HCT116 (cell line): ENCODE measurements around the gene ANKS1A. TPM values are rescaled to one million over a fixed set of nuclear protein-coding genes. Genes with fewer than 3 reads are reported as not detected.

Experiments
- ATAC-seq: fragments of 200-7000 bp; cut with Tn5 transposase; 2 replicates; pipeline ENCODE4 v1.9.1; 2020; ENCODE audit warnings: mild to moderate bottlenecking, moderate library complexity
- BruUV-seq: library from RNA; stranded (reverse); fragments of 400-500 nt; replicated peaks from 2 replicates; lab custom pipeline; 2021; lab: Mats Ljungman, UMichigan
- CTCF ChIA-PET: fragments of 300-600 bp; sonication (Branson Sonifier 250); formaldehyde crosslinking; loops from one replicate; lab custom pipeline; 2021; ENCODE audit warnings: antibody characterized with exemption; lab: Charles Lee
- POLR2A ChIA-PET: fragments of 300-600, 350-600 bp; sonication (Branson Sonifier 250); formaldehyde crosslinking; loops from one replicate; lab custom pipeline; 2021; ENCODE audit warnings: antibody characterized with exemption; lab: Charles Lee
- RAD21 ChIA-PET, 2 experiments: fragments of 300-600 bp; sonication (Branson Sonifier 250); formaldehyde crosslinking; loops; one replicate each; lab custom pipeline; 2023; ENCODE audit warnings: low total read pairs in 2 of 2; ENCODE audit not compliant: uncharacterized antibody in 2 of 2, unreplicated experiment in 2 of 2, low non-redundant PET in 1 of 2; lab: Charles Lee
- DNase-seq: peaks from one replicate; pipeline ENCODE4 v3.0.0-alpha.2; 2010; ENCODE audit warnings: low read depth, low spot score
- H2AFZ ChIP-seq: fragments of 200-600 bp; shearing (Covaris generic), sonication (generic); 2 replicates; pipeline ENCODE4 v1.6.1; 2017; ENCODE audit warnings: low read depth, mixed run types, mixed read lengths, antibody characterized with exemption, low read length; ENCODE audit not compliant: poor library complexity, severe bottlenecking
- H3K27ac ChIP-seq: 2 replicates; pipeline ENCODE4 v1.5.1; 2012; ENCODE audit warnings: low read depth, low read length
- H3K27me3 ChIP-seq: fragments of 200-600 bp; sonication (generic); 2 replicates; pipeline ENCODE4 v1.6.1; 2016; ENCODE audit warnings: mixed run types, low read length, mixed read lengths; ENCODE audit not compliant: insufficient read depth
- H3K36me3 ChIP-seq, 2 experiments: fragments of 200-500 bp in 1 of 2; fragments of 200-600 bp in 1 of 2; sonication (Bioruptor generic) in 1 of 2; sonication (generic) in 1 of 2; 2 replicates each; pipeline versions ENCODE4 v1.5.1 to v1.6.1; 2014 to 2016; ENCODE audit warnings: low read length in 2 of 2, inconsistent platforms in 1 of 2, mixed read lengths in 1 of 2, mixed run types in 1 of 2; ENCODE audit not compliant: insufficient read depth in 2 of 2, control insufficient read depth in 1 of 2
- H3K4me1 ChIP-seq, 2 experiments: fragments of 200-600 bp in 1 of 2; sonication (generic) in 1 of 2; 2 replicates each; pipeline versions ENCODE4 v1.5.1 to v1.6.1; 2012 to 2017; ENCODE audit warnings: low read length in 2 of 2, inconsistent platforms in 1 of 2, mild to moderate bottlenecking in 1 of 2, mixed read lengths in 1 of 2, mixed run types in 1 of 2, moderate library complexity in 1 of 2; ENCODE audit not compliant: insufficient read depth in 2 of 2, control insufficient read depth in 1 of 2
- H3K4me2 ChIP-seq: fragments of 200-600 bp; sonication (generic); 2 replicates; pipeline ENCODE4 v1.6.1; 2017; ENCODE audit warnings: mixed run types, low read length, mixed read lengths
- H3K4me3 ChIP-seq, 2 experiments: fragments of 200-600 bp in 1 of 2; sonication (generic) in 1 of 2; replicated peaks in 1 of 2; 2 replicates each; pipeline ENCODE4 v1.5.1; 2011 to 2016; ENCODE audit warnings: low read length in 2 of 2, control low read depth in 1 of 2, low read depth in 1 of 2, mild to moderate bottlenecking in 1 of 2, mixed read lengths in 1 of 2, mixed run types in 1 of 2
- H3K79me2 ChIP-seq: fragments of 200-600 bp; sonication (generic); 2 replicates; pipeline ENCODE4 v1.6.1; 2017; ENCODE audit warnings: mild to moderate bottlenecking, mixed run types, low read length, moderate library complexity, mixed read lengths; ENCODE audit not compliant: insufficient read depth
- H3K9ac ChIP-seq: fragments of 200-600 bp; sonication (generic); 2 replicates; pipeline ENCODE4 v1.6.1; 2016; ENCODE audit warnings: low read length, mixed read lengths
- H3K9me2 ChIP-seq: fragments of 200-600 bp; sonication (generic), shearing (Covaris generic); 2 replicates; pipeline ENCODE4 v1.6.1; 2017; ENCODE audit warnings: mixed run types, mild to moderate bottlenecking, moderate library complexity; ENCODE audit not compliant: insufficient read depth
- H3K9me3 ChIP-seq, 2 experiments: fragments of 200-500 bp in 1 of 2; fragments of 200-600 bp in 1 of 2; sonication (Bioruptor generic) in 1 of 2; sonication (generic) in 1 of 2; 2 replicates each; pipeline ENCODE4 v1.6.1; 2014 to 2017; ENCODE audit warnings: low read length in 2 of 2, mixed read lengths in 2 of 2, inconsistent platforms in 1 of 2, low read depth in 1 of 2, mild to moderate bottlenecking in 1 of 2, mixed run types in 1 of 2, moderate library complexity in 1 of 2; ENCODE audit not compliant: control insufficient read depth in 1 of 2, insufficient read depth in 1 of 2
- H4K20me1 ChIP-seq: fragments of 200-600 bp; sonication (generic), shearing (Covaris generic); 2 replicates; pipeline ENCODE4 v1.6.1; 2017; ENCODE audit warnings: mixed run types, mild to moderate bottlenecking, moderate library complexity; ENCODE audit not compliant: insufficient read depth
- CEBPB ChIP-seq: IDR thresholded peaks from 2 replicates; pipeline ENCODE4 v1.6.1; 2012; ENCODE audit warnings: low read depth
- EGR1 ChIP-seq: IDR thresholded peaks from 2 replicates; pipeline ENCODE4 v1.6.1; 2012; ENCODE audit warnings: low read depth
- EZH2 ChIP-seq: fragments of 200-600 bp; sonication (generic); IDR thresholded peaks from 2 replicates; pipeline ENCODE4 v1.6.1; 2017; ENCODE audit warnings: antibody characterized with exemption, mixed run types
- EZH2phosphoT487 ChIP-seq: fragments of 200-600 bp; IDR thresholded peaks from 2 replicates; pipeline ENCODE4 v1.6.1; 2018; ENCODE audit warnings: antibody characterized with exemption, borderline replicate concordance
- FOSL1 ChIP-seq: IDR thresholded peaks from 2 replicates; pipeline ENCODE4 v1.6.1; 2012; ENCODE audit warnings: low read depth
- JUND ChIP-seq: IDR thresholded peaks from 2 replicates; pipeline ENCODE4 v1.6.1; 2012
- POLR2A ChIP-seq: IDR thresholded peaks from 2 replicates; pipeline ENCODE4 v1.7.0; 2011; ENCODE audit warnings: borderline replicate concordance; ENCODE audit not compliant: insufficient read depth, insufficient read length; ENCODE audit errors: extremely low read depth
- RAD21 ChIP-seq: IDR thresholded peaks from 2 replicates; pipeline ENCODE4 v1.6.1; 2012; ENCODE audit warnings: low read depth, mild to moderate bottlenecking
- SIN3A ChIP-seq: IDR thresholded peaks from 2 replicates; pipeline ENCODE4 v1.6.1; 2012; ENCODE audit warnings: low read depth
- SP1 ChIP-seq: IDR thresholded peaks from 2 replicates; pipeline ENCODE4 v1.6.1; 2012; ENCODE audit warnings: low read depth
- TCF7L2 ChIP-seq: IDR thresholded peaks from 2 replicates; pipeline ENCODE4 v1.7.0; 2011; ENCODE audit warnings: borderline replicate concordance, inconsistent platforms; ENCODE audit not compliant: insufficient read depth, insufficient read length; ENCODE audit errors: extremely low read depth
- YY1 ChIP-seq: IDR thresholded peaks from 2 replicates; pipeline ENCODE4 v1.6.1; 2011; ENCODE audit warnings: low read length, low read depth, moderate library complexity, mild to moderate bottlenecking; ENCODE audit not compliant: insufficient replicate concordance; ENCODE audit errors: extremely low read depth
- ZFX ChIP-seq: fragments of 450-650 bp; IDR thresholded peaks from 2 replicates; pipeline ENCODE4 v1.6.1; 2017
- ZNF274 ChIP-seq: fragments of 200-500 bp; sonication (Bioruptor generic); IDR thresholded peaks from 2 replicates; pipeline ENCODE4 v1.6.1; 2014; ENCODE audit warnings: mild to moderate bottlenecking, low read depth, low read length, inconsistent platforms
- intact Hi-C: fragments of 100-400 bp; cut with micrococcal nuclease; formaldehyde crosslinking; loops from 2 replicates; pipeline ENCODE4 v1.10.0; 2022
- total RNA-seq: library from RNA; stranded (reverse); gene quantifications from one replicate; pipeline ENCODE4 v1.2.1, GENCODE V29; 2021; ENCODE audit not compliant: unreplicated experiment
- TF ChIP-seq, protein P1 (sequence below): IDR thresholded peaks from 2 replicates; pipeline ENCODE4 v1.6.1; 2012
- TF ChIP-seq, protein P2 (sequence below), 3 experiments: fragments of 200-600 bp in 1 of 3; sonication (generic) in 1 of 3; IDR thresholded peaks in 2 of 3; conservative IDR thresholded peaks in 1 of 3; 2 replicates each; pipeline ENCODE4 v1.5.1; 2012 to 2017; ENCODE audit warnings: low read depth in 2 of 3, low read length in 2 of 3, antibody characterized with exemption in 1 of 3, borderline replicate concordance in 1 of 3, control low read depth in 1 of 3, mild to moderate bottlenecking in 1 of 3, mixed read lengths in 1 of 3, mixed run types in 1 of 3, moderate library complexity in 1 of 3; ENCODE audit not compliant: insufficient read depth in 1 of 3
- TF ChIP-seq, protein P3 (sequence below): IDR thresholded peaks from 2 replicates; pipeline ENCODE4 v1.6.1; 2011; ENCODE audit warnings: mild to moderate bottlenecking, low read length, moderate library complexity; ENCODE audit not compliant: insufficient replicate concordance; ENCODE audit errors: extremely low read depth
- TF ChIP-seq, protein P4 (sequence below): IDR thresholded peaks from 2 replicates; pipeline ENCODE4 v1.6.1; 2012; ENCODE audit warnings: low read depth
- TF ChIP-seq, protein P5 (sequence below): IDR thresholded peaks from 2 replicates; pipeline ENCODE4 v1.6.1; 2012

Gene ANKS1A
- total RNA-seq, 1 experiment from 2014 or later: 20.6 TPM

DNA sequence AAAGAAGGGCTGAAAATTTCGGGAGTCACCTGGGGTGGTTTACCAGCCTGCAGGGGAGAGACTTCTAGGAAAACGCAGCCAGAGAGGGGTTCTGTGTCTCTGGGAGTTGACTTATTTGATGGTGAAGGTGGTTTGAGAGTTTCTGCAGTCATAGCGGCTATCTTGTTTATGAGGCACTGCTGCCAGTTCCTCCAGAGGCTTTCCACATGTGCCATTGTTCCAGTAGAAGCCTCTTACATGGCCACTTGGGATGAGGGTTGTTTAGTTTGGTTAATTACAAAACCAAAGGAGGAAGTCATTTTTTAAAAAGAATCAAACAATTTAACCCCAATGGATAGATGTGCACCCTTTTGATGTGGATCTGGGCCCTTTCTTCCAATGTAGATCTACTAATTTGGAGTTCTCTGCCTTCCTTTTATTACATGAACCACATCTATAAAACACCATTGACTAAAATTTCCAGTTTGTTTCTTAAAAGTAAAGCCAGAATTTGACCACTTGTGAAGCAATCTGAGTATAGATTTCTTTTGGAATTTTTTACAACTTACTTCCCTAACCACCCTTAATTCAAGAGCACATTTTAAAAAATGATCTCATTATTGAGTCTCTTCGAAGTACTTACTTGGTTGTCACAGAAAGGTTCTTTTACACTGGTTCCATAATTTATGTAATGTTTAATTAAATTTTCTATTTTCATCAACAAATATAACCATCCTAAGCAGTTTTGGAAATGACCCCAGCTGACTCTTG, 154.5 kb downstream of the ANKS1A start:
- Histone ChIP-seq H3K27ac (no peak overlapping the region), H3K9me3 (no peaks in the 10 kb centered on the region), H3K9ac (no peak overlapping the region), H3K4me3 (no peak overlapping the region), H3K4me2 (no peak overlapping the region), H3K9me2 (no peaks in the 10 kb centered on the region), H3K79me2 (no peaks in the 10 kb centered on the region; the same call in 1 of the 2 replicates), H3K4me1 (no peaks in the 10 kb centered on the region), H3K27me3 (no peaks in the 10 kb centered on the region), H2AFZ (no peak overlapping the region), H3K36me3 (no peaks in the 10 kb centered on the region), H4K20me1 (no peaks in the 10 kb centered on the region)
- CTCF ChIA-PET: no interaction called here
- POLR2A ChIA-PET: no interaction called here
- ATAC-seq (no peak), DNase-seq (no peak)
- BruUV-seq: no TSS peak
- TF ChIP-seq POLR2A (no peak), CEBPB (no peak), ZFX (no peak), TCF7L2 (no peak), EZH2 (no peak), SIN3A (no peak), FOSL1 (no peak), YY1 (no peak), EGR1 (no peak), RAD21 (no peak), ZNF274 (no peak), SP1 (no peak), JUND (no peak), EZH2phosphoT487 (no peak)
- TF ChIP-seq, protein P1, sequence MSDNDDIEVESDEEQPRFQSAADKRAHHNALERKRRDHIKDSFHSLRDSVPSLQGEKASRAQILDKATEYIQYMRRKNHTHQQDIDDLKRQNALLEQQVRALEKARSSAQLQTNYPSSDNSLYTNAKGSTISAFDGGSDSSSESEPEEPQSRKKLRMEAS: no peak
- TF ChIP-seq, protein P2, sequence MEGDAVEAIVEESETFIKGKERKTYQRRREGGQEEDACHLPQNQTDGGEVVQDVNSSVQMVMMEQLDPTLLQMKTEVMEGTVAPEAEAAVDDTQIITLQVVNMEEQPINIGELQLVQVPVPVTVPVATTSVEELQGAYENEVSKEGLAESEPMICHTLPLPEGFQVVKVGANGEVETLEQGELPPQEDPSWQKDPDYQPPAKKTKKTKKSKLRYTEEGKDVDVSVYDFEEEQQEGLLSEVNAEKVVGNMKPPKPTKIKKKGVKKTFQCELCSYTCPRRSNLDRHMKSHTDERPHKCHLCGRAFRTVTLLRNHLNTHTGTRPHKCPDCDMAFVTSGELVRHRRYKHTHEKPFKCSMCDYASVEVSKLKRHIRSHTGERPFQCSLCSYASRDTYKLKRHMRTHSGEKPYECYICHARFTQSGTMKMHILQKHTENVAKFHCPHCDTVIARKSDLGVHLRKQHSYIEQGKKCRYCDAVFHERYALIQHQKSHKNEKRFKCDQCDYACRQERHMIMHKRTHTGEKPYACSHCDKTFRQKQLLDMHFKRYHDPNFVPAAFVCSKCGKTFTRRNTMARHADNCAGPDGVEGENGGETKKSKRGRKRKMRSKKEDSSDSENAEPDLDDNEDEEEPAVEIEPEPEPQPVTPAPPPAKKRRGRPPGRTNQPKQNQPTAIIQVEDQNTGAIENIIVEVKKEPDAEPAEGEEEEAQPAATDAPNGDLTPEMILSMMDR (IDR thresholded peaks at IDR 0.05 in 2 of 3, conservative IDR thresholded peaks at IDR 0.05 in 1 of 3; ENCODE audit: borderline replicate concordance in 1 of 3, insufficient read depth in 1 of 3, low read depth in 2 of 3, low read length in 2 of 3): no peak
- TF ChIP-seq, protein P3, sequence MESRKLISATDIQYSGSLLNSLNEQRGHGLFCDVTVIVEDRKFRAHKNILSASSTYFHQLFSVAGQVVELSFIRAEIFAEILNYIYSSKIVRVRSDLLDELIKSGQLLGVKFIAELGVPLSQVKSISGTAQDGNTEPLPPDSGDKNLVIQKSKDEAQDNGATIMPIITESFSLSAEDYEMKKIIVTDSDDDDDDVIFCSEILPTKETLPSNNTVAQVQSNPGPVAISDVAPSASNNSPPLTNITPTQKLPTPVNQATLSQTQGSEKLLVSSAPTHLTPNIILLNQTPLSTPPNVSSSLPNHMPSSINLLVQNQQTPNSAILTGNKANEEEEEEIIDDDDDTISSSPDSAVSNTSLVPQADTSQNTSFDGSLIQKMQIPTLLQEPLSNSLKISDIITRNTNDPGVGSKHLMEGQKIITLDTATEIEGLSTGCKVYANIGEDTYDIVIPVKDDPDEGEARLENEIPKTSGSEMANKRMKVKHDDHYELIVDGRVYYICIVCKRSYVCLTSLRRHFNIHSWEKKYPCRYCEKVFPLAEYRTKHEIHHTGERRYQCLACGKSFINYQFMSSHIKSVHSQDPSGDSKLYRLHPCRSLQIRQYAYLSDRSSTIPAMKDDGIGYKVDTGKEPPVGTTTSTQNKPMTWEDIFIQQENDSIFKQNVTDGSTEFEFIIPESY: no peak
- TF ChIP-seq, protein P4, sequence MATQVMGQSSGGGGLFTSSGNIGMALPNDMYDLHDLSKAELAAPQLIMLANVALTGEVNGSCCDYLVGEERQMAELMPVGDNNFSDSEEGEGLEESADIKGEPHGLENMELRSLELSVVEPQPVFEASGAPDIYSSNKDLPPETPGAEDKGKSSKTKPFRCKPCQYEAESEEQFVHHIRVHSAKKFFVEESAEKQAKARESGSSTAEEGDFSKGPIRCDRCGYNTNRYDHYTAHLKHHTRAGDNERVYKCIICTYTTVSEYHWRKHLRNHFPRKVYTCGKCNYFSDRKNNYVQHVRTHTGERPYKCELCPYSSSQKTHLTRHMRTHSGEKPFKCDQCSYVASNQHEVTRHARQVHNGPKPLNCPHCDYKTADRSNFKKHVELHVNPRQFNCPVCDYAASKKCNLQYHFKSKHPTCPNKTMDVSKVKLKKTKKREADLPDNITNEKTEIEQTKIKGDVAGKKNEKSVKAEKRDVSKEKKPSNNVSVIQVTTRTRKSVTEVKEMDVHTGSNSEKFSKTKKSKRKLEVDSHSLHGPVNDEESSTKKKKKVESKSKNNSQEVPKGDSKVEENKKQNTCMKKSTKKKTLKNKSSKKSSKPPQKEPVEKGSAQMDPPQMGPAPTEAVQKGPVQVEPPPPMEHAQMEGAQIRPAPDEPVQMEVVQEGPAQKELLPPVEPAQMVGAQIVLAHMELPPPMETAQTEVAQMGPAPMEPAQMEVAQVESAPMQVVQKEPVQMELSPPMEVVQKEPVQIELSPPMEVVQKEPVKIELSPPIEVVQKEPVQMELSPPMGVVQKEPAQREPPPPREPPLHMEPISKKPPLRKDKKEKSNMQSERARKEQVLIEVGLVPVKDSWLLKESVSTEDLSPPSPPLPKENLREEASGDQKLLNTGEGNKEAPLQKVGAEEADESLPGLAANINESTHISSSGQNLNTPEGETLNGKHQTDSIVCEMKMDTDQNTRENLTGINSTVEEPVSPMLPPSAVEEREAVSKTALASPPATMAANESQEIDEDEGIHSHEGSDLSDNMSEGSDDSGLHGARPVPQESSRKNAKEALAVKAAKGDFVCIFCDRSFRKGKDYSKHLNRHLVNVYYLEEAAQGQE: no peak
- TF ChIP-seq, protein P5, sequence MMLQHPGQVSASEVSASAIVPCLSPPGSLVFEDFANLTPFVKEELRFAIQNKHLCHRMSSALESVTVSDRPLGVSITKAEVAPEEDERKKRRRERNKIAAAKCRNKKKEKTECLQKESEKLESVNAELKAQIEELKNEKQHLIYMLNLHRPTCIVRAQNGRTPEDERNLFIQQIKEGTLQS: no peak
- intact Hi-C loops: no loop called here
- RAD21 ChIA-PET: no interaction called here
